NCI-H510A (cell line): ENCODE results near the gene PRDX1.
"Not testable (repeated sequence)": the region's sequence is repeated elsewhere in the genome, so short reads cannot be mapped to it uniquely, and the experiment has no call there.

Experiments
- DNase-seq: peaks from one replicate; lab custom pipeline; 2025; lab: John Stamatoyannopoulos, UW

Gene PRDX1

DNA sequence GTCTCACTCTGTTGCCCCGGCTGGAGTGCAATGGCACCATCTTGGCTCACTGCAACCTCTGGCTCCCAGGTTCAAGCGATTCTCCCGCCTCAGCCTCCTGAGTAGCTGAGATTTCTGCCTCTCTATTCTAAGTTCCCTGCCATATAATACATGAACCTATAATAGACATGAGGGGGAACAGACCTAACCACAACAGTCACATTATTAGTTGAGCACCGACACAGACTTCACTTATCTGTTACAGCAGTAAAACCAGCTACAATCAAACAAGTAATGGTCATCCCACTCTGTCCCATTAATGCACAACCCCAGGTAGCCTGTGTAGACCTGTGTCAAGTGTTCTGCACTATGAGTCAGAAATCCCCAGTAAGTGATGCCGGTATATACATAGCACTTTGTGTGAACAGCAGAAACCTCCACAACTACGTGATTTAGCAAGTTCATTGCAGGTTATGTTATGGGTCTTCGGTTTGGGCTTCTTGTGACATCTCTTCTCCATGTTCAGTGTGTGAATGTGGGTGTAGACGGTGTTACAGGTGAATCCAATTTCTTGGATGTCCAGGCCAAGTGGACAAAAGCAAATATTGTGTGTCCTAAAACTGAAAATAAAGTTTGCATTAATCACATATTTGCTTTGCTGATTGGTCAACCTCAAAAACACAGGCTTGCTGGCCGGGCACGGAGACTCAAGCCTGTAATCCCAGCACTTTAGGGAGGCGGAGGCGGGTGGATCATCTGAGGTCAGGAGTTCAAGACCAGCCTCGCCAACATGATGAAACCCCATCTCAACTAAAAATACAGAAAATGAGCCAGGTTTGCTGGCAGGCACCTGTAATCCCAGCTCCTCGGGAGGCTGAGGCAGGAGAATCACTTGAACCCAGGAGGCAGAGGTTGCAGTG lies 18.0 kb downstream of the PRDX1 start:
- DNase-seq, result no peak

DNA sequence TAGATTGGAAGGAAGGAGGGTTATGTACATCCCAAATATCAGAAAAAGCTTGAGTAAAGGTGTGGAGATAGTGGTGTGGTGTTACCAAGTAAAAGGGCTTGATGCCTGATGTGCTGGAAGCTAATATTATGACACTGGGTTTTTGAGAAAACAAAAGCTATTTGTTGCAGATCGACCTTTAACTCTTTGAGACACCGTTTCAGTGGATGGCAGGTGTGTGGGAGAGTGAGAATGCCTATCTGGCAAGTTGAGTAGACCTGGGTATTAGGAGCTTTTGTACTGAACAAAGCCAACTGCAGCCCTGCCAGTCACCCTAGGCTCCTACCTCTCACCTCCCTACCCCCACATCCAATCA lies 20.2 kb downstream of the PRDX1 start:
- no peak for DNase-seq

DNA sequence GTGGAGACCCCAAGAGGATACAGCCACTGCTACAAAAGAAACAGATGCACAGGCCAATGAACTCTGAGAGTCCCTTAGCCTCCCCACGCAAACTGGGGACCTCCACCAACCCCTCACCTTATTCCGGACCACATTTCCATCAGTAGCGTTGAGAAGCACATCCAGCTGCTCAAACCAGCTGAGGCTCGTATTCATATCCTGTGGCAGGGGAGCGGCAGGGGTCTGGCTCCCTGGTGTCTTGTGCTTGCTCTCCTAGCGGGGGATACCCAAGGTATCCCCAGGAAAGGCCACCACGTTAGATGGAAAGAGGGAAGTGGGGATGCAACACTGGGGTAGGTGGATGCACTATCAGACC lies 22.3 kb downstream of the PRDX1 start:
- no peak for DNase-seq

DNA sequence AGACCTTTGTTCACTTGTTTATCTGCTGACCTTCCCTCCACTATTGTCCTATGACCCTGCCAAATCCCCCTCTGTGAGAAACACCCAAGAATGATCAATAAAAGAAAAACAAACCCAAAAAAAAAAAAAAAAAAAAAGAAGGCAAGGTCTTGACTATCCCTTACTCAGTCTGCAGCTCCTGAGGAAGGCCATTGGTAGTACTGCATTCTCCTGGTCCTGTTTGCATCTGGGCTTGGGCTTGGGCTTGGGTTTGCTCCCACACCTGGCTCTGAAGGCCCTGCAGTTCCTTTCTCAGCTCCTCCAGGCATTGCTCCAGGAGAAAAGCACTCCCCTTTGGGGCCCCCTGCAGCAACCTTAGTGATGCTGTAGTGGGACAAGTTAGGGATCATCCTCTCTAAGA lies 23.4 kb downstream of the PRDX1 start:
- no peak for DNase-seq

DNA sequence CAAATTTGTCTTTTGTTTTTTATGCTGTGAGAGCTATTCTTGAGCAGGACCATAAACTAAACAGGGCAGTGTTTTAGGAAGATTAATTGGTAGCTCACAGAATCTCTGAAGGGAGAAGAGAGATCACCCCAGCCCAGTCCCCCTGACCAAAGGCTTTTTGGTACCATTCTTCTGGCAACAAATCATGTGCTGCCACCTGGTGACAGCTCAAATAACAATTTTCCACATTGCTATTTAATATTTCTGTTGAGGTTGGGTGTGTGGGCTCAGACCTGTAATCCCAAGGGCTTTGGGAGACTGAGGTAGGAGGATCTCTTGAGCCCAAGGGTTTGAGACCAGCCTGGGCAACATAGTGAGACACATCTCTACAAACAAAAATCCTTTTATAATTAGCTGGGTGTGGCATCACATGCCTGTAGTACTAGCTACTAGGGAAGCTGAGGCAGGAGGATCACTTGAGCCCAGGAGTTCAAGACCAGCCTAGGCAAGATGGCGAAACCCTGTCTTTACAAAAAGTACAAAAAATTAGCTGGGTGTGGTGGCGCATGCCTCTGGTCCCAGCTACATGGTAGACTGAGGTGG lies 28.5 kb downstream of the PRDX1 start:
- DNase-seq, result no peak

DNA sequence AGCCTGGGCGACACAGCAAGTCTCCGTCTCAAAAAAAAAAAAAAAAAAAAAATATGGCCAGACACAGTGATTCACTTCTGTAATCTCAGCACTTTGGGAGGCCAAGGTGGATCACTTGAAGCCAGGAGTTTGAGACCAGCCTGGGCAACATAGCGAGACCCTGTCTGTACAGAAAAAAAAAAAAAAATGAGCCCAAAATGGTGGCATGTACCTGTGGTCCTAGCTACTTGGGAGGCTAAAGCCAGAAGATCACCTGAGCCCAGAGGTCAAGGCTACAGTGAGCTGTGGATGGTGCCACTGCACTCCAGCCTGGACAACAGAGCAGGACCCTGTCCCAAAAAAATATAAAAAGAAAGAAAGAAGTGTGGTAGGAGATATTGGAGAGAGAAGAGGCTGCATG lies 29.0 kb downstream of the PRDX1 start:
- DNase-seq, result no peak

DNA sequence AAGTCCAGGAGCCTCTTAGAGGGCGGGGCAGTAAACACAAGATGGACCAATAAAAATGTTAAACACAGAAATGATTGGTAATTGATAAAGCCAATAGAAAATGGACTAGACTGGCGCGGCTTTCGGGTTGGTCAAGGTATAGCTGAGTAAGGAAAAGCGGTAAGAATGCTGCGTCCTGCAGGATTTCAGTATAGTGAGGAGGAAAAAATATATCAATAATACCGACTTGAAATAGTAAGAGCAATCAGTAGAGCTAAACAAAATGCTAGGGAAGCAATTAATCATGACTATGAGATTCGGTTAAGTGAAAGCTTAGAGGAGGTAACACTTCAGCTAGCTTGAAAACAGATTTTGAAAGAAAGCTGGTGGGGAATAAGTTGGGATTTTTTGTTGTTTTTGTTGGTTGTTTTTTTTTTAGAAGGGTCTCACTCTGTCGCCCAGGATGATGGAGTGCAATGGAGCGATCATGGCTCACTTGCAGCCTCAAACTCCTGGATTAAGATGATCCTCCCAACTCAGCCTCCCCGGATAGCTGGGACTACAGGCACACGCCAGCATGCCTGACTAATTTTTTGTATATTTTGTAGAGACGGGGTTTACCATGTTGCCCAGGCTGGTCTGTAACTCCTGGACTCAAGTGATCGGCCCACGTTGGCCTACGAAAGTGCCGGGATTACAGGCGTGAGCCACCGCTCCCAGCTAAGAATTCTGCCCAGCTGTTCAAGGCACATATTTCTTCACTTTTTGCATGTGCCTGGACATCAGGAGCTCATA lies 30.0 kb downstream of the PRDX1 start:
- no peak for DNase-seq

DNA sequence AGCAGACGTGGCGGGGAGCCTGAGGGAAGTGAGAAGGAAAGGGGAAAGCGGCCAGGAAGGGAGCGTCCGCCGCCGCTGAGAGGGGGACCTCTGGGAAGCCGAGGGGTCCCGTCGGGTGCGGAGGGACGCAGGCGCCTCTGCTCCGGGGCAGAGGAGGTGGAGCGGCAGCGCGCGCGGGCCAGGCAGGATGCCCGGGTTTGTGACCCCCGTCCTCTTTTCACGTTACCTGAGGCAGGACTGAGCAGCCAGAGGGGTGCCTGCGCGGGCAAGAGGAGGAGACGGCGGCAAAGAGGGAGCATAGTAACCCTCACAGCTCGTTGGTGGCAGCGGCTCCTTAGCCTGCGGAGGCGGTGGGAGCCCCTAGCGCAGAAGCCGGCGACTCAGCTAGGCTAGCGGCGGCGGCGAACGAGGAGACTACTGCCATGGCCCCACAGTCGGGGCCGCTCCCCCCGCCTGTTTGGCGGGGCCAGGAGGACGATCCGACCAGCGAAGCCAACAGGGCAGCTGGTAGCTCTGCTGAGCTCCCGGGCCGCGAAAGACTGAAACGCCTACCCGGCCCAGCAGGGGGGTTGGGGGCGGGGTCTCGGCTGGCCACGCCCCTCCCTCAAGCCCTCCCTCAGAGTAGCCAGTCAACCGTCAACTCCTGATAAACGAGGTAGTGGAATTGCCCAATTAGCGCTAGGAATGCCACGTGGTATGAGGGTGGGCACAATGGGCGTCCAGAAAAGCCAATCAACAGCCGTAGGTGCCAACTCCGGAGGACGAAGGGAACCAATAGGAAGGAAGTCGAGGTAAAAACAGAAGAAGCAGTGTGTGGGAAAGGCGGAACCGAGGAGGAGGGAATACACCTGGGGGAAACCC lies 30.8 kb downstream of the PRDX1 start, which contains the start of gene TESK2:
Gene TESK2, minus strand, starts transcription at position 538 of the 861 bp plus-strand sequence. CDS start 33,378 bp downstream, outside the sequence.
- peak; percentile 99 for DNase-seq

DNA sequence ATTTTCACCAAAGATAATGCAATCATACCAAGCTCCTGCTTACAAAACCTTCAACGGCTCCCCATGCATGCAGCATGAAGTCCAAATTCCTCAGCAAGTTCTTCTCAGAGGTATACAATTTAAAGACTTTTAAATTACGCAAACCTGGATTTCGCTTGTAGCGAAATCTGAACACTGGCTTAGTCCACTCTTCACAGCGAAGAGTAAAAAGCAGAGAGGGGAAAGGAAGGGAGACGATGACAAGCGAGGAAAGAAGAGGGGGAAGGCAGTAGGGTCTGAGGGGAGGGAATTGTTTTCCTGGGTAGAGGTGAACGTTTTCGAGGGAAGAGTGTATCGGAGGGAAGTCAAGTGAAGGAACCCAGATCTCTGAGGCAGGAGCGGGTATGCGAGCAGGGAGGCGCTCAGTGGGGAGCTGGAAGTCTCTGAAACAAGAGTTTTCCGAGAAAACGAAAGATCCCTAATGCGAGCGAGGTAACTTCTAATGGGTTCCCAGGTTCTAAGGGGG lies 31.5 kb downstream of the PRDX1 start:
- DNase-seq, result no peak

DNA sequence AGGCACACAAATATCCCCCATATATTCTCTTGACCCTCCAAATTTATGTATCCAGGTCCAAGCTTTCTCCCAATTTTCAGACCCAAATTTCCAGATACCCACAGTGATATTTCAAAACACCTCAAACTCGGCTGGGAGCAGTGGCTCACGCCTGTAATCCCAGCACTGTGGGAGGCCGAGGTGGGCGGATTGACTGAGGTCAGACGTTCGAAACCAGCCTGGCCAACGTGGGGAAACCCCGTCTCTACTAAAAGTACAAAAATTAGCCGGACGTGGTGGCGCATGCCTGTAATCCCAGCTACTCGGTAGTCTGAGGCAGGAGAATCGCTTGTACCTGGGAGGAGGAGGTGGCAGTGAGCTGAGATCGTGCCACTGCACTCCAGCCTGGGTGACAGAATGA lies 32.3 kb downstream of the PRDX1 start:
- not testable (repeated sequence) for DNase-seq

DNA sequence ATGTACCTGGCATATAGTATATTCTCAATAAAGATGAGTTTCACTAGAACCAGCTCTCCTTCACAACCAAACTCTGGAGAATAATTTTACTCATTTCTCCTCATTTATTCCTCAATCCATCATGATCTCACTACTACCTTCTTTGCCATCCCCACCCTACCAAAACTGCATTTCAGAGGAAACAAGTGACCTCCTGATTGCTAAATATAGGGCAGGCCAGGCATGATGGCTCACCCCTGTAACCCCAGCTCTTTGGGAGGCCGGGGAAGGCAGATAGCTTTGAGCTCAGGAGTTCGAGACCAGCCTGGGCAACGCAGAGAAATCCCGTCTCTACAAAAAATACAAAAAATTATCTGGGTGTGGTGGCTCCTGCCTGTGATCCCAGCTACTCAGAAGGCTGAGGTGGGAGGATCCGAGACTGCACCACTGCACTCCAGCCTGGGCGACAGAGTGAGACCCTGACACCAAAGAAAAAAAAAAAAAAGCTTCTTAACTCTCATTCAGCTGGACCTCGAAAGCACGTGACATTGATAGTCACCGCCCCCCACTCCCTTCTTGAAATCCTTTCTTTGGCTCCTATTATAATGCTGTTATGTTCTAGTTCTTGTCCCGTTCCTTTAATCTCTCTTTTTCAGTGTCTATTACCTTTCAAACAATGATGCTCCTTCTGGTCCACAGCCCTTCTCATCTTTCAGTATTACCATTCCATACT lies 32.9 kb downstream of the PRDX1 start:
- no peak for DNase-seq

DNA sequence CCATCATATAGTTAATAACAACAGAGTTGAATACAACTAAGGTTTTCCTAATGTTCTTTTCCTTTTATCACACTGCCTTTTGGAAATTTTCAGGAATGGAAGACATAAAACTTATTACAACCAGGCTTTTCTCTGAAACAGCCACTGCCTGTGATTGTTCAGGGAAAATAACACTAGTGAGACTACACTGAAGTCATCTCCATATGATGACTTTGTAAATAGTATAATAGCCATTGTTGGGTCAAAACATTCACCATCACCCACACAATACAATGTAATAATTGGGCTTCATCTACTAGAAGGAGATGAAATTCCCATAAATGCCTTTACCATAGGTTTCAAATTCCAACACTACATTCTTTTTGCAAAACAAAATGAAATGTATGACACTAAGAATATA lies 35.7 kb downstream of the PRDX1 start:
- no peak for DNase-seq

DNA sequence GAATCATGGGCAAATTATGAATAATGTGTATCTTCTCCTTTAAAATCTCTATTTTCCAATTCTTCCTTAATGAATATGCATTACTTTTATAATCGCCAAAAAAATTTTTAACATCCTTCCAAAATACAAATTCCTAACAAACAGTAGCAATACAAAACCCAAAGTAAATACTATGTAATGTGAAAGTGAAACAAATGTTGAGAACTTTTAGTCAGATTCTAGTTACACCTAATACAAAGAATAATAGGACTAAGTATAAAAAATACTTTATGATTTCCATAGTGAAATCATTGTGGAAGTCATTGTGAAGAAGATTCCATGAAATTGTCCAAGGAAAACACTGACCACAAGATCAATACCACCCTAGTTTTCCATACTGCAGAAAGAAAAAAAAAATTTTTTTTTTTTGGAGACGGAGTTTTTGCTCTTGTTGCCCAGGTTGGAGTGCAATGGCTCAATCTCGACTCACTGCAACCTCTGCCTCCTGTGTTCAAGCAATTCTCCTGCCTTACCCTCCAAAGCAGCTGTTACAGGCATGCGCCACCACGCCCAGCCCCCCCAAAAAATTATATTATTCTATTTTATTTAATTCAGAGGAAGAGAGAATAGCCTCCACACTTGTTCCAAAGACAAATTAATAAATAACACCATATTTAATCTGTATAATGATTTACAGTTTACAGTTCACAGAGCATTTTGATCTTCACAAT lies 42.5 kb downstream of the PRDX1 start:
- DNase-seq, result no peak

DNA sequence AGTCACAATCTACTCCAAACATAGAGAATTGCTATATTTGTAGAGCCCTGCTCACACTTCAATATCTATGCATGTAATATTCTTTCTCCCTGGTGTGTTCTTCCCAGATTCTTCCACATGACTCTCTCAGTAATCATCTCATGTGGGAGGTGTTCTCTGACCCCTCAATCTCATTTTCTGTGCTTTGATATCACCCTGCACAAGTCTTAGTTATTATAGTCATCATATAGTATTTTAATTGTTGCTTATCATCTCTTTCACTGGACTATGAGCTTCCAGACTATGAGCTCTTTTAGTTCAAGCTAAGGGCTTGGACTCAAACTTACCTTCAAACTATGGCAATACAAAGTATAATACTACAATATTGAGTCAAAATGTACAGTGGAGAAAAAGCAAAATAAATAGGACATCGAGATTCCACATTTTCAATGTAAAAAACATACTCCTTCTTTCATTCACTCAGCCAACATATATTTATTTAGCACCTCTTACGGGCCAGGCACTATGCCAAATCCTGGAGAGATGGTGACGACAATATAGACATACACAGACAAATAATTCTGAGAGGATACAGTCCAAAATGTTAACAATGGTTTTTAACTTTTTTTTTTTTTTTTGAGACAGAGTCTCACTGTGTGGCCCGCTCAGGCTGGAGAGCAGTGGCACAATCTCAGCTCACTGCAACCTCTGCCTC lies 43.4 kb downstream of the PRDX1 start:
- DNase-seq, result no peak

DNA sequence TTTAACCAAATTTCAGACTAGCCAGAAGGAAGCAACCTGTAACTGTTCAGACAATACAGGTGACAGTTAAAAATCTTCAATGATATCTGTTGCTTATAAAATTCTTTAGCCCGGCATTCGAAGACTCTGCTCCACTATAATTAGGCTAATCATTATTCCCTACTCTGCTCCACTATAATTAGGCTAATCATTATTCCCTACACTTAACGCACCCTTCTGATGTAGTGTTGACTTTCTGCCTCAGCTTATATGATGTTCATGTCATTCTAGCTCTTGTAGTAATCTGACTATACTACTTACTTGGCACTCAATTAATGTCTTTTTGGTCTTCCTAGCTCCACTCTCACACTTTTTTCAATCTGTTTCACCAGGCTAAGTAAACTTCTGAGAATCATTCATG lies 44.0 kb downstream of the PRDX1 start:
- DNase-seq, result no peak

DNA sequence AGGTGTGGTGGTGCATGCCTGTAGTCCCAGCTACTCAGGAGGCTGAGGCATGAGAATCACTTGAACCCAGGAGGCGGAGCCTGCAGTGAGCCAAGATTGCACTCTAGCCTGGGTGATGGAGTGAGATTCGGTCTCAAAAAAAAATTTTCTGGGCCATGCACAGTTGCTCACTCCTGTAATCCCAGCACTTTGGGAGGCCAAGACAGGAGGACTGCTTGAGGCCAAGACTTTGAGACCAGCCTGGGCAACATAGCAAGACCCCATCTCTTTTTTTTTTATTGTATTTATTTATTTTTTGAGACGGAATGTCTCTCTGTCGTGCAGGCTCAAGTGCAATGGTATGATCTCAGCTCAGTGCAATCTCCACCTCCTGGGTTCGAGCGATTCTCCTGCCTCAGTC lies 47.5 kb downstream of the PRDX1 start:
- DNase-seq, result not testable (repeated sequence)

DNA sequence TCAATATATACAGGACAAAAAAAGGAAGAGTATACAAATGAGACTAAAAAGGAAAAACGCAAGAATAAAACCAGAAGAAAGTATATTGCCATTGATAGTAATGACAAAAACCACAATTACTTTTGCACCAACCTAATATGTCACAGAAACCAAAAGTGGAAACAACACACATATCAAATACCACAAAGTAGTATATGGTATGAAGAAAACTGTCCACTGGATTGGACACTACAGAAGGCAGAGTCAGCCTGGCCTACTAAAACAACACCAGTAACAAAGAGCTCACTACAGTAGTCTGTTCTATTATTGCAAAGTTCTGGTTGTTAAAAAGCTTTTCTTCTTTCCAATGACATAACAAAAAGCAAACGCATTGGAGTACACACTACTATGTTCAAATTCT lies 48.4 kb downstream of the PRDX1 start:
- no peak for DNase-seq

DNA sequence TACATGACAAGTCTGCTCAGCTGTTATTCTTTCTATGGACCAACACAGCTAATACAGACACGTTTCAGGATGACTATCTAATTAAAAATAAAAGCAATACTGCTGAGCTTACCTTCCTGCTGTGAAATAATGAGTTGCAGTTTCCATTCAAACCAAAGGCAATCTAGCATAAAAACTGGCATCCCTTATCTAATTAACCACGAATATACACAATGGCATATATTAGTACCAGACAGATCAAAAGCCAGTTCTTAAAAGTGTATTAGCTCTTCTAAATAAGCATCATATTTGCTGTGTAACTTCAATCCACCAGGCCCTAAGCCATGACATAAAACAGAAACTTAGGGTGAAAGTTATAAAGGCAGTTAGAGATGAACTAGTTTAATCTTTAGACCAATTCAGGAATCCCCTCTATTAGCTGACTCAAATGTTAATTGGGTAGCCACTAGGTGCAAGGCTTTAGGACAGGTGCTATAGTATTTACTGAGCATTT lies 51.3 kb downstream of the PRDX1 start:
- DNase-seq, result no peak

DNA sequence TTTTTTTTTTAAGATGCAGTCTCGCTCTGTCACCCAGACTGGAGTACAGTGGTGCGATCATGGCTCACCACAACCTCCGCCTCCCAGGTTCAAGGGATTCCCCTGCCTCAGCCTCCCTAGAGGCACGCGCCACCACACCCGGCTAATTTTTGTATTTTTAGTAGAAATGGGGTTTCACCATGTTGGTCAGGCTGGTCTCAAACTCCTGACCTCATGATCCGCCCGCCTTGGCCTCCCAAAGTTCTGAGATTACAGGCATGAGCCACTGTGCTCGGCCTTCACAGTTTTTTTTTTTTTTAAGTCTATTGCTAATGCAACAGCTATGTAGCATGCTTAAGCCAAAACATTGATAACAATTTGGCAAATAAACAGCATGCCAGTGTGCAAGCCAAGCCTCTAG lies 54.3 kb downstream of the PRDX1 start:
- not testable (repeated sequence) for DNase-seq

DNA sequence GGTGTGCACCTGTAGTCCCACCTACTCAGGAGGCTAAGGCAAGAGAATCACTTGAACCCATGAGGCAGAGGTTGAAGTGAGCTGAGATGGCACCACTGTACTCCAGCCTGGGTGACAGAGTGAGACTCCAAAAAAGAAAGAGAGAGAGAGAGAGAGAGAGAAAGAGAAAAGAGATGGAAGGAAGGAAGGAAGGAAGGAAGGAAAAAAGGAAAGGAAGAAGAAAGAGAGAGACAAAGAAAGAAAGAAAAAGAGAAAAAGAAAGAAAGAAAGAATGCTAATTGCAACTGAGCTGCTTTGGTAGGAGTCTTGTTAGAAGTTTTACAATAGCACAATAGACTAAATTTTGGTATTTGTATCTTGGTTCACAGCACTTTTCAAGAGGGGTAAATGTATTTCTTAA lies 56.4 kb downstream of the PRDX1 start:
- no peak for DNase-seq
